ENCODE data around the gene PSMC5.
"Not testable (repeated sequence)": the region's sequence is repeated elsewhere in the genome, so short reads cannot be mapped to it uniquely, and the experiment has no call there.

PSMC5 gene

DNA sequence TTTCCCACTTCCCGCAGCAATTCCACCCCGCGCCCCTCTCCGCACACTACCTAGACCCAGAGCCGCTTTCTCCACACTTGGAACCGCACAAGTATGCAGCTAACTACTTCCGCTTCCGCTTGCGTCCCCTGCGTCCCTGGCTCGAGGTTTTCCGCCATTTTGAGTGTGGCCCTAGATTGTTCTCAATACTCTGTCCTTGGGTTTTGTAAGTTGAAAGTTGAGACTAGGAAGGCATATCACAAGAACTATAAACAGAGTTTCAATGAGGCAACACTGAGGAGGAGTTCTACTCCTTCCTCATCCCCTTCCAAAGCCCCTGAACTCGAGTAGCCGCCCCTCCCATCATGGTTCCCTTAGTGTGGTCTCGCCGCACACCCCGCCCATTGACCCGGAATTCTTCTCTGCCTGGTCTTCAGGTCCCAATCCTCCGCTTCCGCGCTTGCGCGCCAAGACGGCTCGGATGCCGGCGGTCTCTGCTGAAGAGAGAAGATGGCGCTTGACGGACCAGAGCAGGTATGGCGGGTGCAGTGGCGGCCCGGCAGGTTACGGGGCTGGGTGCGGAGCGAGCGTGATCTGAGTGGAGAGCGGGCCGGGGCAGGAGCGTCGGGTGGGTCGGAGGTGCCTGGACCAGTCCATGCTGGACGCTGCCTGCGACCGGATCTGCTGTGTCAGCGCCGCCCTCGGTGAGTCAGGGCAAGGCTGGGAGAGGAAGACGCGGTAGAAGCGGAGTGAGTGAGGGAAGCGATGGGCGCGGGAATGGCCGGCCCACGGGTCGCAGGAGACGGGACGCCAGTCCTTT is at the start of gene PSMC5, which contains the start of gene FTSJ3:
PSMC5 (plus strand) TSS at position 430 of the 799 bp plus-strand sequence; CDS start at position 490, 60 bp downstream.
FTSJ3 (minus strand) TSS at position 662 of the 799 bp plus-strand sequence. CDS start 761 bp downstream, outside the sequence.
- peak; percentile 95 for DNase-seq

DNA sequence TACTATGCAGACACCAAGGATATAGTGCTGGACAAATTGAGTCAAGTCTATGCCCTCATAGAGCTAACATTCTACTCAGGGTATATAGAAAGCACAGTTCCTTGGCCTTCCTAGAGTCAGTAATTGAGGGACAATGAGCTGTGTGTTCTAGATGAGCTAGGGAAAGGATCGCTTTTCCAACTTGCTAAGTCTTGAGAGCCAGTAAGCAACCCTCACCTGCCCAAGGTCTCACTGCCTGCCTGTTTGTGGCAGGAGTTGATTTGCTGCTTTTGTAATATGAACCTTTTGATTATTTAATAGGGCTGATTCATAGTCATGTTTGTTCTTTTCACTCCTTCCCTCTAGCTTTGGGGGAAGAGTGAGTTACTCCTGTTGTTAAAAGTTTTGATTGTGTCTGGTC is 46.7 kb upstream of the PSMC5 start:
- DNase-seq = no peak

DNA sequence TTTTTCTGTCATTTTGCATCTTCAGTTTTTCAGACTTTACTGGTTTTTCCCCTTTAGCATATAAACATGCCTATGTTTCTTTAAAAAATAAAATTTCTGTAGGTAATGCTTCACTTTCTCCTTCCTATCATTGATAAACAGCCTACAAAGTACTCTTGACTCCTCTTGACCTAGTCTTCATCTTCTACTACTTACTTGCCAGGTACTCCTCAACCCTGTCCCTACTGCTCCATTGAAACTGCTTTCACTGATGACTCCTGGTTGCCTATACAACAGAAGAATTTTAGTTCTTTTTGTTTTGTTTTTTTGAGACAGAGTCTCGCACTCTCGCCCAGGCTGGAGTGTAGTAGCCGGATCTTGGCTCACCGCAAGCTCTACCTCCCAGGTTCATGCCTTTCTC is 46.3 kb upstream of the PSMC5 start:
- no peak for DNase-seq

DNA sequence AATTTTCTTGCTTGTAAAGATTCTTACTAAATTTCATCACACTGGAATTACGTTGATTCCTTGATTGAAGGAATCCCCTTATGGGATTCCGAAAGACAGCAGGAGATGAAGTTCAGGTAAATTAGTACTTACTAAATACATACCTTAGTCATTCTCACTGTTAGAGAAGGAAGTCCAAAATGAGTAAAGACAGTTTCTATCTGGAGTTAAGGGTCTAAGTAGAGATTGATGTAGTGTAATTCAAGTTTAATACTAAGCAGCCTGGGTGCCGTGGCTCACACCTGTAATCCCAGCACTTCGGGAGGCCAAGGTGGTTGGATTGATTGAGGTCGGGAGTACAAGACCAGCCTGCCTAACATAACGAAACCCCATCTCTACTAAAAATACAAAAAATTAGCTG is 43.7 kb upstream of the PSMC5 start:
- DNase-seq = no peak

DNA sequence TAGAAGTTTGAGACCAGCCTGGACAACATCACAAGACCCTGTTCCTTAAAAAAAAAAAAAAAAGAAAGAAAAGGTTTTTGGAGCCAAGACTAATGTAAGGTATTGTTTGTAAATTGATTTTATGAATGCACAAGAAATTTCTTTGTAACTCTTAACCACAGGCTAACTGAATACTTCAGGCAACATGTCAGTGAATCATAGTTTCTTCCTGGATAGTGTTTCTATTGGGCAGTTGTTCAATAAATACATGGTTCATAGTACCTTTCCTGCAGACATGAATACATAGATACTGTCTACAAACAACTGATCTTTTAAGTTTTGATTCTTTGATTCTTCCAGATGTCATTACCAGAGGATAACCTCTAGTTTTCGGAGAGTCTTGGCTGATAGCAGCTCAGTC is 41.7 kb upstream of the PSMC5 start:
- DNase-seq = no peak

DNA sequence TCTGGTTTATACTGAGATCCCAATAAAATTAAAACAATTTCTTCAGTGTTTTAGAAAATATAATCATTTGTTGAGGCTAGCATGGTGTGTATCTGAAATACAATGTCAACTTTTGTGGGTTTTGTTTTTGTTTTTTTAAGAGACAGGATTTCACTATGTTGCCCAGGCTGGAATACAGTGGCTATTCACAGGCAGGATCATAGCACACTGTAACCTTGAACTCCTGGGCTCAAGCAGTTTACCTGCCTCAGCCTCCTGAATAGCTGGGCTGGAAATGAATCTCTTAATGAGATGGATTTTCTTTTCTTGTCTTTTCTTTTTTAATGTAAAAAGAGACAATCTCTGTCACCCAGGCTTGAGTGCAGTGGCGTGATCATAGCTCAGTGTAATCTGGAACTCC is 41.1 kb upstream of the PSMC5 start:
- no peak for DNase-seq

DNA sequence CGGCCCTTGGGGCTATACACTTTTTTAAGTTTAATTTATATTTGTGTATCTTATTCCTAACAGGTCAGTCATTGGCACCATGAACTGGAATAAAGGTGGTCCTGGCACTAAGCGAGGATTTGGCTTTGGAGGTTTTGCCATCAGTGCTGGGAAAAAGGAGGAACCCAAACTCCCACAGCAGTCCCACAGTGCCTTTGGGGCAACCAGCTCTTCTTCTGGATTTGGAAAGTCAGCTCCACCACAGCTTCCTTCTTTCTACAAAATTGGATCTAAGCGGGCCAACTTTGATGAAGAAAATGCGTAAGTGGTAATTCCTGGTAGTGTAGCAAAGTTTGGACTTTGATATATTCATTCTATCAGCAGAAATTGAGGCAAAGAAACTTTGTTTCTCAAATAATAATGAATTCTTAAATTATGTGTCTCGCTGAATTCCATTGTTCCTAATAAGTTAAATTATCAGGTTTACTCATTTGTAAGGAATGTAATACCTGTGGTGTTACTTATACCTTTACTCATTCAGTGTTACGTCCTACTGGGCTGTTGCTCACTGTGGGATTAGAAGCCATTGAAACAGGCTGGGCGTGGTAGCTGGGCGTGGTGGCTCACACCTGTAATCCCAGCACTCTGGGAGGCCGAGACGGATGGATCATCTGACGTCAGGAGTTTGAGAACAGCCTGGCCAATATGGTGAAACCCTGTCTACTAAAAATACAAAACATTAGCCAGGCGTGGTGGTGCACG is 40.1 kb upstream of the PSMC5 start:
- no peak for DNase-seq

DNA sequence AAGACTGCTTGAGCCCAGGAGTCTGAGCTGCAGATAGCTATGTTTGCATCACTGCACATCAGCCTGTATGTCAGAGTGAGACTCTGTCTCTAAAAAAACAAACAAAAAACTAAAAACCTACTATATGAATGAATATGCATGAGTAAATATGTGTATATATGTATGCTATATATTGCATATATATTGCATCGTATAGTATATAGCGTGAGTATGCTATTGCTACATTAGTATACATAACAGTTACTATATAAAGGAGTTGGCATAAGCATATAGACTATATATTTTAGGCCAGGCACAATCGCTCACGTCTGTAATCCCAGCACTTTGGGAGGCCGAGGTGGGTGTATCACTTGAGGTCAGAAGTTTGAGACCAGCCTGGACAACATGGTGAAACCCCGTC is 37.2 kb upstream of the PSMC5 start:
- DNase-seq = no peak

DNA sequence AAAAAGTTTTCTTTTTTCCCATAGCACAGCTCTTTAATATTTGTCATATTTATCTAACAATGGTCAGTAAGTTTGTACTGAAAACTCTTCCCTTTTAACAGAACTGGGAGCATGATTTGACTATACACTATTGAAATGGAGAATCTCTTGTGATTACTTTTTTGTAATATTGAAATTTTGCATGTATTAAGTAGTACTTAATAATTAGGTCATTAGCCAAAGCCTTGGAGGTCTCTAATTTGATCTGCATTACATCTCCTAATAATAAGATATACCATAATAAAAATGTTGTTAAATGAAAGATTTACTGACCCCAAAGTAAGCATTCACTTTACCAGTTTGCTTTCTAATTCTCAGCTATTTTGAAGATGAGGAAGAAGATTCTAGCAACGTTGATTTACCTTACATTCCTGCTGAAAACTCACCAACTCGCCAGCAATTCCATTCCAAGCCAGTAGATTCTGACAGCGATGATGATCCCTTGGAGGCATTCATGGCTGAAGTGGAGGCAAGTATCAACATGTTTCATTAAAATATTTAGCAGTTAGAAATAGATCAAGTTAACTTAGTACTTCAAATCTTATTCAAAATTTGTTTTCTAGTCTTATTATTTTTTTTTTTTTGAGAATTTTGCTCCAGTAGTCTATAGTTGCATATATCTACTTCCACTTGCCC is 35.0 kb upstream of the PSMC5 start:
- no peak for DNase-seq

DNA sequence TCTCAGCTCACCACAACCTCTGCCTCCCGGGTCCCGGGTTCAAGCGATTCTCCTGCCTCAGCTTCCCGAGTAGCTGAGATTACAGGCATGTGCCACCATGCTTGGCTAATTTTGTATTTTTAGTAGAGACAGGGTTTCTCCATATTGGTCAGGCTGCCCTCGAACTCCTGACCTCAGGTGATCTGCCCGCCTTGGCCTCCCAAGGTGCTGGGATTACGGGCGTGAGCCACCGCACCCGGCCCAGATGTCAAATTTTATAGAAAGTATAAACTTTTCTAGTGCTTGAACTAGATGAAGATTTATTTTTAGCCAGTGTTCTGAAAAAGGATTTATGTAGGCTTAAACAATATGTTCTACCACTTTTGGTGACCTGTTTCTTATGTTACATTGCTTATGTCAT is 30.9 kb upstream of the PSMC5 start:
- not testable (repeated sequence) for DNase-seq

DNA sequence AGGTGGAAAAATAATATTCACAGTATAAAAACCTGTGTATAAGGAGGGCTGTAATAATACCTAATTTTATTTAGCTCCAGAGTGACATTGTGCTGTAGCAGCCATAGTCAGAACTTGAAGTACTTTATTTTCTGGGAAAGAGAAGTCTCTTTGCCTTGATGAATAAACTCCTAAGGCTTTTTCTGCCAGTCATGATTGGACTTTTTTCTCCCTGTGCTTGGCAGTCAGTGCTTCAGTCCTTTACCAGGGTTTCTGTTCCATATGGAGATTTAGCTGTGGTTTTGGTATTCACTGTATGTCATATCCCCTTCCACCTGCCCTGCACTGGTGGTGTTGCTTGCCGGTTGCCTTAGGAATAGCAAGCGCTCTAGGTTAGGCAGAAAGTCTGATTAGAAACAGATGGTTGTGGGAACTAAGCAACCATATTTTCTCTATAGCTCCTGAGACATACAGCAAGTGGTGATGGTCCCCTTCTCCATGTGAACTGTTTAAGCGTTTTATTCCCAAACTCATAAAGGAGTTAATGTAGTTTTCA is 28.6 kb upstream of the PSMC5 start:
- DNase-seq = no peak

DNA sequence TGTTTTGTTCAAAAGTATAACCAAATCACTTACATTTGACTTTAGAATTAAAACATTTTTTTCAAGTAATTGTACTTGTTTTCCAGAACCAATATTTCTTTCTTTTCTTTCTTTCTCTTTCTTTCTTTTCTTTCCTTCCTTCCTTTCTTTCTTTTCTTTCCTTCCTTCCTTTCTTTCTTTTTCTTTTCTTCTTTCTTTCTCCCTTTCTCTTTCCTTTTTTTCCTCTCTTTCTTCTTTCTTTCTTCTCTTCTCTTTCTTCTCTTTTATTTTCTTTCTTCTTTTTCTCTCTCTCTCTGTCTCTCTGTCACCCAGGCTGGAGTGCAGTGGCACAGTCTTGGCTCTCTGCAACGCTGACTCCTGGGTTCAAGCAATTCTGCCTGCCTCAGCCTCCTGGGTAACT is 26.4 kb upstream of the PSMC5 start:
- no peak for DNase-seq

DNA sequence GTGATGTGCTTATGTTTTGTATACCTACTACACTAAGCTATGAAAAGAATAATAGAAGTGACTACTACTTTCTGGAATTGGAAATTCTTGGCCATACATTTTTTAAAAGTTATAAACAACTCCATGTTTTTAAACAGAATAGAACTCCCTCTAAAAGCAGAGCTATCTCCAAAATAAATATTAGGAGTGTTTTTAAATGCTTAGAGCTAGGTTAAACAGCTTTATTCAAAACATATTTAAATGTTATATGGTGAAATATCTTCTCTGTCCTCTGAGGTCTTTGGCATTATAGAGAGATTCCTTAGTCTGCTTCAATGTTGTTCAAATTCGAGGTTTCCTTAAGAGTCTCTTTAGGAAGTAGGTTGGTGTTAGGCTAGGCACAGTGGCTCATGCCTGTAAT is 22.9 kb upstream of the PSMC5 start:
- no peak for DNase-seq

DNA sequence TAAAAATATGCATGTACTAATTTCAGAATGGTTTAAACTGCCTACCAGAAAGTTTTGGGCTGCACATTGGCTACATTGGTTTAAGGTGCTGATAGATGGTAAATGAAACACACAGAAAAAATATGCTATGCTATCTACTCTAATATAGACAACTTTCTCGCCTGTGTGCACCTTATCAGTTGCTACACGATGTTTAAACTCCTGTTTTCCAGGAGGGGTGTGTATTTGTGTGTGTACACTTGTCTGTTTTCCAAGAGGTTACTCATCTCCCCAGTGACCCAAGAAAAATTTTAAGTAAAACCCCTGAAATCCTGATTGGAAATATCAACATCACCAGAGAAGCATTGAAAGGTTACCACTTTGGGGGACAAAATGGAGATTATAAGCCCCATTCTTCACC is 21.6 kb upstream of the PSMC5 start:
- no peak for DNase-seq

DNA sequence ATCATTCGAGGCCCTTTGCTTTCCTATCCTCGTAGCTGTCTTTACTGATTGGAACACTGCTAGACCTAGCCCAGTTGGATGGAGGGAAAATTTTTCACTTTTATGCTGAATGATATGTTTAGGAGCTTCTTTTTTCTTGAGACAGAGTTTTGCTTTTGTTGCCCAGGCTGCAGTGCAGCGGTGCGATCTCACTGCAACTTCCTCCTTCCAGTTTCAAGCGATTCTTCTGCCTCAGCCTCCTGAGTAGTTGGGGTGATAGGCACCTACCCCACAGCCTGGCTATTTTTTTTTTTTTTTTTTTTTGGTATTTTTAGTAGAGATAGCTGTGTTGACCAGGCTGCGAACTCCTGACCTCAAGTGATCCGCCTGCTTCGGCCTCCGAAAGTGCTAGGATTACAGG is 17.3 kb upstream of the PSMC5 start:
- DNase-seq = no peak

DNA sequence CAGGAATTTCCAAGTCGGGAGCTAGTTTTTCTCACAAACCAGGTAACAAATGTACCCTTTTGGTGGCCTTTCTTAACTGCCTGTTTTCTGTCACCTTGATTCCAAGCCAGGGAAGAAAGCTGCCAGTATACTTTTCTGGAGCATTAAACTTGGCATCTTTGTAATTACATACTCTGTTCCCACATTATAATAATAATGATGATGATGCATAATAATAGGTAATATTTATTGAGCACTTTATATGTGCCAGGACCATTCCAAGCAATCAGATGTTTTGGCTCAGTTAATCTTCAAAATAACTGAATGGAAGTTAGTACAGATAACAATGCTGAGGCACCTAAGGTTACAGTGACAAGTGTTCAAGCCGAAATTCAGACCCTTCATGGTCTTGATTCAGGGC is 11.1 kb upstream of the PSMC5 start:
- DNase-seq = no peak

DNA sequence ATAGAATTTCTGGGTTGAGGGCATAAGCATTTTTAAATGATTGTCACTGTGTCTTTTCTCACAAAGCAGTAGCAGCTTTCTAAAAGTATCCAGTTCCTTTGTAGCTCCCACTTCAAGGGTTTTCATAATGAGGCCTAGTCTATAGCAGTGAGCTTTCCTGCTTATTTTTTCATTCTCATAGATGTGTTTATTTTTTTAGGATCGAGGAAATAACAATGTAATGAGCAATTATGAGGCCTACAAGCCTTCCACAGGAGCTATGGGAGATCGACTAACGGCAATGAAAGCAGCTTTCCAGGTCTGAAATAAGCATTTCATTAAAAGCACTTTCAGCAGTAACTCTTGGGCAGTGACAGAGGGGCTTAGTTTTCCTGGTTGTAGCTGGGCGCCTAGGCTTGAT is 10.6 kb upstream of the PSMC5 start:
- no peak for DNase-seq

DNA sequence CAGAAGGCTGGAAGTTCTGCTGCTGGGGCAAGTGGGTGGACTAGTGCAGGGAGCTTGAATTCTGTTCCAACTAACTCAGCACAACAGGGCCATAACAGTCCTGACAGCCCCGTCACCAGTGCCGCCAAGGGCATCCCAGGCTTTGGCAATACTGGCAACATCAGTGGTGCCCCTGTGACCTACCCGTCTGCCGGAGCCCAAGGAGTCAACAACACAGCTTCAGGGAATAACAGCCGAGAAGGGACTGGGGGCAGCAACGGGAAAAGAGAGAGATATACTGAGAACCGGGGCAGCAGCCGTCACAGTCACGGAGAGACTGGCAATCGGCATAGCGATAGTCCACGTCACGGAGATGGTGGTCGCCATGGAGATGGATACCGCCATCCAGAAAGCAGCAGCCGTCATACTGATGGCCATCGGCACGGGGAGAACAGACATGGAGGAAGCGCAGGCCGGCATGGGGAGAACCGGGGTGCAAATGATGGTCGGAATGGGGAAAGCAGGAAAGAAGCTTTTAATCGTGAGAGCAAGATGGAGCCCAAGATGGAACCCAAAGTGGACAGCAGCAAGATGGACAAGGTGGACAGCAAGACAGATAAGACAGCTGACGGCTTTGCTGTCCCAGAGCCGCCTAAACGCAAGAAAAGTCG is 9.4 kb upstream of the PSMC5 start:
- DNase-seq = no peak

DNA sequence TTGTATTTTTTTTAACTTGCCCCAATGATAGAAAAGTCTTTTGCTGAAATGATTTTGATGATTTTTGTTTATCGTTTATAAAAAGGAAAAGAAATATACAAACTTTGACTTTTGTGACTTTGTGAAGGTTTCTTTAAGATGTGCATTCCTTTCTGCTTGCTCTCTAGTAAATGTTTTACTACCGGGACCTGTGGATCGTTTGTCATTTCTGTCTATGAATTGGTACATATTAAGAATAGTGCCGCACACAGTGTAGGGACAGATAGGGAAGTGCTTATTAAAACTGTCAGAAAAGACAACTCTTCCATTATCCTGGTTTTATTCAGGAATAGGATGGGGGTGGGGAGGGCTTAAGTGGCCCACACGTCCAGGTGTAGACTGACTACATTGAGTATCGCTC is 8.1 kb upstream of the PSMC5 start:
- no peak for DNase-seq

DNA sequence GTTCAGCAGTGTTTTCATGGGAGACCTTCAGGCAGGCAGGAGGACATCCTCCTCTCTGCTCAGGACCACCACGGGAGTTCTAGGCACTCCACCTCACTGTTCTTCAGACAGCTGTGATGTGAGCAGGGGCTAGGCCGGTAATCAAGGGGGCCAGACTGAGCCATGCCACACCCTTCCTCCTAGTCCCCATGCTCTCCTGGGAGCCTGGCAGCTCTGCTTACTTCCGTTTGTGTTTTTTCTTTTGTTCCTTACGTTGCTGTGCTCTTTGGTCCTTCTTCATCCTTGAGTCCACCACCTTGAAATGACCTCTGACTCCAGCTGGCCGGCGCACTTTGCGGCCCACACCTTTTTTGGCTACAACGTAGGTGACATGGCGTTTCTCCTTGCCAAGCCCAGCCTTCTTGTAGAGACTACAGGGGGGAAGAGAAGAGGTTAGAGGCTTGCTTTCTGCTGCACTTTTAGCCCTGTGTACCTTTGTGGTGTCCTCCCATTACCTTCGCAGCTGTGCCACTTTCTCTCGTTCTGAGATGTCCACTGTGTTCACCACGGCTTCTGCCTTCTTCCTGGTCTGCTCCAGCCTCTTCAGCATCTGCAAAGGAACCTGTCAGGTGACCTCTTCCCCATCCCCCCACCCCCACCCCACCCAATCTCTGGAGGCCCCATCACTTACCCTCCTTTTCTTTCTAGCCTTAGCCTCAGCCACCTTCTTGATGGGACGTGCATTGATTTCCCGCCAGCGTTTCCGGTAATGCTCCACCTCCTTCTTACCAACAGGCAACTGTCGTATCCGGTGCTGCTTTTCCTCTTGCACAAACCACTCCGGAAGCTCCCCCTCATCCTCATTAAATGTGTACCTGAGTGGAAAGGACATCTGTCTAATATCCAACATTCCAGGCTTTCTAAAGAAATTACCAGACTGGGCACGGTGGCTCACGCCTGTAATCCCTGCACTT is 7.4 kb upstream of the PSMC5 start:
- no peak for DNase-seq

DNA sequence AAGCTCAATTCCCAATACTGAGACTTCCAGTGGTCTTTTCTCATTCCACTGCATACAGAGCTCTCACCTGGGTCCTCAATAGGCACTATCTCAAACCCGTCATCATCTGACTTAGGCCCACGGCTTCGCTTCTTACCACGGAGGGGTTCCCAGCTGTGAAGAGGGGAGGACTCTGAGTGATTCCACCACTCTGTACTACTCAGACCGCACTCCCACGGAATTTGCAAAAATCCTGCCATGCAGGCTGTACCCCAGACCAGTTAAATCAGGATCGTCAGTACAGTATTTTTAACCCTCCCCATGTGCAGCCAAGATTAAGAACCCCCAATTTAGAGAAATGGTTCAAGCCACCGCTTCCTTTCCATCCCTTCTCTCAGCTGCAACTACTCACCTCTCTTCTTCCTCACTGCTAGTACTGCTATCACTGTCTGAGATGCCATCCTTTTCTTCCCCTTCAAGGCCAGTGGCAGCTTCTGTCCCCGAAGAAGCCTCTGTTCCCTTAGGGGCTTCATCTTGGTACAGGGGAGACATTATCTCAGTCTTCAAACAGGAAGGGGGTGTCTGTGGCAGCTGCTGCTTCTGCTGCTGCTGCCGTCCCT is 6.2 kb upstream of the PSMC5 start:
- no peak for DNase-seq
